Subcutaneous abdominal adipose tissue (tissue), 5 donors: ENCODE data around the gene DPYD.

ENCODE experiments used
- H3K27ac ChIP-seq: one replicate; pipeline ENCODE4 v1.7.0; 2013; ENCODE audit warnings: low read depth, mild to moderate bottlenecking, inconsistent platforms, low read length, moderate library complexity
- H3K27me3 ChIP-seq, 5 donors: one replicate each; pipeline ENCODE4 v1.7.0; 2013; ENCODE audit warnings: low read length in 5 of 5, inconsistent platforms in 1 of 5; ENCODE audit not compliant: control insufficient read depth in 5 of 5, insufficient read depth in 4 of 5
- H3K36me3 ChIP-seq, 5 donors: one replicate each; pipeline ENCODE4 v1.7.0; 2013; ENCODE audit warnings: low read length in 5 of 5; ENCODE audit not compliant: control insufficient read depth in 5 of 5, insufficient read depth in 5 of 5
- H3K4me1 ChIP-seq, 5 donors: one replicate each; pipeline ENCODE4 v1.7.0; 2013; ENCODE audit warnings: low read length in 5 of 5, mild to moderate bottlenecking in 3 of 5, moderate library complexity in 1 of 5; ENCODE audit not compliant: control insufficient read depth in 5 of 5, insufficient read depth in 5 of 5
- H3K4me3 ChIP-seq, 5 donors: one replicate each; pipeline ENCODE4 v1.7.0; 2013; ENCODE audit warnings: low read length in 5 of 5, low read depth in 1 of 5
- H3K9ac ChIP-seq, 5 donors: one replicate each; pipeline ENCODE4 v1.7.0; 2013; ENCODE audit warnings: low read length in 5 of 5, mild to moderate bottlenecking in 4 of 5, moderate library complexity in 3 of 5
- H3K9me3 ChIP-seq, 5 donors: one replicate each; pipeline ENCODE4 v1.7.0; 2013; ENCODE audit warnings: low read length in 5 of 5; ENCODE audit not compliant: control insufficient read depth in 5 of 5
- donor health status: healthy.
- donor health status: healthy.
- donor health status: healthy.
- donor health status: healthy.
- donor health status: healthy.

DPYD gene

GRCh38 chr1:97383797-97384196 lies 537.0 kb downstream of the DPYD start:
- Histone ChIP-seq H3K9ac (no peak overlapping the region), H3K27me3 (no peaks in the 10 kb centered on the region), H3K4me3 (no peak overlapping the region), H3K27ac (no peak overlapping the region), H3K4me1 (peaks cover 0 to 10% (median 0%) of the 10 kb centered on the region in 5 donors), H3K9me3 (no peaks in the 10 kb centered on the region), H3K36me3 (no peaks in the 10 kb centered on the region)

- Histone ChIP-seq H3K27me3 (no peaks in the 10 kb centered on the region), H3K9ac (no peak overlapping the region), H3K4me3 (no peak overlapping the region), H3K4me1 (peaks cover 0 to 10% (median 0%) of the 10 kb centered on the region in 5 donors), H3K9me3 (no peaks in the 10 kb centered on the region), H3K36me3 (peaks cover 0 to 4% (median 3%) of the 10 kb centered on the region in 5 donors), H3K27ac (no peak overlapping the region)
These were observed 538.6 kb downstream of the DPYD start for GRCh38 chr1:97382206-97382605.

GRCh38 chr1:97379387-97380075 lies 541.3 kb downstream of the DPYD start:
- peaks cover 0 to 4% (median 3%) of the 10 kb centered on the region in 5 donors for H3K36me3 ChIP-seq
- H3K4me1 ChIP-seq: peaks cover 0 to 10% (median 0%) of the 10 kb centered on the region in 5 donors
- H3K9ac ChIP-seq: no peak overlapping the region
- no peak overlapping the region for H3K27ac ChIP-seq
- no peaks in the 10 kb centered on the region for H3K9me3 ChIP-seq
- H3K27me3 ChIP-seq: no peaks in the 10 kb centered on the region
- no peak overlapping the region for H3K4me3 ChIP-seq

GRCh38 chr1:97378596-97378995 lies 542.2 kb downstream of the DPYD start:
- no peak overlapping the region for H3K4me3 ChIP-seq
- H3K27ac ChIP-seq: no peak overlapping the region
- peaks cover 0 to 4% (median 3%) of the 10 kb centered on the region in 5 donors for H3K36me3 ChIP-seq
- peaks cover 0 to 6% (median 0%) of the 10 kb centered on the region in 5 donors for H3K4me1 ChIP-seq
- H3K27me3 ChIP-seq: no peaks in the 10 kb centered on the region
- no peak overlapping the region for H3K9ac ChIP-seq
- no peaks in the 10 kb centered on the region for H3K9me3 ChIP-seq

- no peak overlapping the region for H3K4me3 ChIP-seq
- H3K4me1 ChIP-seq: peaks cover 0 to 6% (median 0%) of the 10 kb centered on the region in 5 donors
- H3K27ac ChIP-seq: no peak overlapping the region
- H3K9ac ChIP-seq: no peak overlapping the region
- peaks cover 0 to 4% (median 3%) of the 10 kb centered on the region in 5 donors for H3K36me3 ChIP-seq
- H3K27me3 ChIP-seq: no peaks in the 10 kb centered on the region
- no peaks in the 10 kb centered on the region for H3K9me3 ChIP-seq
These were observed 543.3 kb downstream of the DPYD start for GRCh38 chr1:97377432-97378034.

- Histone ChIP-seq H3K9me3 (no peaks in the 10 kb centered on the region), H3K4me3 (no peak overlapping the region), H3K36me3 (peaks cover 0 to 5% (median 3%) of the 10 kb centered on the region in 5 donors), H3K27me3 (no peaks in the 10 kb centered on the region), H3K9ac (no peak overlapping the region), H3K27ac (no peak overlapping the region), H3K4me1 (peaks cover 0 to 6% (median 0%) of the 10 kb centered on the region in 5 donors)
These were observed 547.8 kb downstream of the DPYD start for GRCh38 chr1:97373000-97373399.

- H3K4me1 ChIP-seq: peaks cover 0 to 6% (median 0%) of the 10 kb centered on the region in 5 donors
- no peak overlapping the region for H3K4me3 ChIP-seq
- no peak overlapping the region for H3K9ac ChIP-seq
- H3K9me3 ChIP-seq: no peaks in the 10 kb centered on the region
- peaks cover 0 to 7% (median under 1%) of the 10 kb centered on the region in 5 donors for H3K36me3 ChIP-seq
- H3K27ac ChIP-seq: no peak overlapping the region
- H3K27me3 ChIP-seq: no peaks in the 10 kb centered on the region
These were observed 548.3 kb downstream of the DPYD start for GRCh38 chr1:97372531-97372930.

GRCh38 chr1:97368296-97368695 lies 552.5 kb downstream of the DPYD start:
- peaks cover 0 to 6% (median 0%) of the 10 kb centered on the region in 5 donors for H3K4me1 ChIP-seq
- H3K27me3 ChIP-seq: no peaks in the 10 kb centered on the region
- no peak overlapping the region for H3K27ac ChIP-seq
- no peaks in the 10 kb centered on the region for H3K9me3 ChIP-seq
- no peak overlapping the region for H3K9ac ChIP-seq
- no peak overlapping the region for H3K4me3 ChIP-seq
- H3K36me3 ChIP-seq: peaks cover 0 to 7% (median 0%) of the 10 kb centered on the region in 5 donors

- no peaks in the 10 kb centered on the region for H3K27me3 ChIP-seq
- H3K4me3 ChIP-seq: no peak overlapping the region
- H3K4me1 ChIP-seq: peaks cover 0 to 6% (median 0%) of the 10 kb centered on the region in 5 donors
- H3K9me3 ChIP-seq: no peaks in the 10 kb centered on the region
- peaks cover 0 to 3% (median 0%) of the 10 kb centered on the region in 5 donors for H3K36me3 ChIP-seq
- H3K27ac ChIP-seq: no peak overlapping the region
- no peak overlapping the region for H3K9ac ChIP-seq
These were observed 553.9 kb downstream of the DPYD start for GRCh38 chr1:97366984-97367383.

GRCh38 chr1:97365026-97365425 lies 555.8 kb downstream of the DPYD start:
- Histone ChIP-seq H3K4me3 (no peak overlapping the region), H3K9ac (no peak overlapping the region), H3K9me3 (no peaks in the 10 kb centered on the region), H3K36me3 (peaks cover 0 to 3% (median 0%) of the 10 kb centered on the region in 5 donors), H3K27me3 (no peaks in the 10 kb centered on the region), H3K4me1 (no peaks in the 10 kb centered on the region), H3K27ac (no peak overlapping the region)
